GM18951 (cell line): ENCODE data around the gene CDC7.
"Not testable (repeated sequence)": the region's sequence is repeated elsewhere in the genome, so short reads cannot be mapped to it uniquely, and the experiment has no call there.

Source experiments
- POLR2A ChIP-seq: IDR thresholded peaks from 4 replicates; pipeline ENCODE4 v1.6.1; 2011; ENCODE audit warnings: mild to moderate bottlenecking; ENCODE audit not compliant: insufficient read length, insufficient read depth; ENCODE audit errors: extremely low read depth
- in situ Hi-C: fragments of 300-500 bp; cut with MboI; formaldehyde crosslinking; loops from one replicate; pipeline ENCODE4 v1.12.0; 2022; ENCODE audit warnings: low sequenced_read_pairs, mixed read lengths, inconsistent platforms; ENCODE audit not compliant: unreplicated experiment

The CDC7 gene

DNA sequence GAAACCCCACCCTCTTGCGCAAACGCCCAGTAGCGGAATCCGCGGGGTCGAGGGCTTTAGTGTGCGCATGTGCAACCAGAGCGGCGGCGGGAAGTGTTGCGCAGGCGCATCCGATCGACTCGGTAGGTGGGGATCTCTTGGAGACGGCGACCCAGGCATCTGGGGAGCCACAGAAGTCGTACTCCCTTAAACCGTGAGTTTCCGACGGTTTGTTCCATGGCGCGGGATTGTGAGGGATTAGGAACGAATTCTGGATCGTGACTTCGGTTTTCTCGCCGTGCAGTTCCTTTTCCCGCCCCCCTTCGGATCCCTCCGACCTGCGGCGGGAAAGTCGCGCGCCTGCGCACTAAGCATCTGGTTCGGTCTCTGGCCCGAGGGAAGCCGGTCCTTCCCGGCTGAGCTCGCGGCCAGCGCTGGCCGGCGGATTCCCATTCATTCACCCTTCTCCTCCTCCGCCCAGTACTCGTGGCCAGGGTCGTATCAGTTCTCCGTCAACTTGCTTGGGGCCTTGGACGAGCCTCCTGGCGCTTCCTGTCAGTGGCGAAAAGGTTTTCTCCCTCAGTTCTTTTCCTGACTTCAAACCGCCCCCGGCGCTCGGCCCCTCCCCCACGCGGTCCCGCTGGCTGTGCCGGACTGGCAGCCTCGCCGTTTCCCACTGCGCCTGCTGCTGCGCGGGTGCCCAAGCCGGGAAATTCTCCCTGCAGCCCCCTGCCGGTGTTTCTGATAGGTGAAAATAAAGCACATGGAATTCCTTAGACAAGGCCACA, at the start of gene CDC7:
Gene CDC7, plus strand, starts transcription at position 96 of the 767 bp plus-strand sequence. CDS start 866 bp downstream, outside the sequence.
- in situ Hi-C loops = loop anchor here (25.0 kb wide), 1 partner anchor 386 kb away; the partner anchor contains the start of gene TGFBR3
- peak; percentile 70 for TF ChIP-seq POLR2A

- no peak for TF ChIP-seq POLR2A
- in situ Hi-C loops = no loop called here
These were observed 46.5 kb upstream of the CDC7 start for GRCh38 chr1:91454136-91454535.

DNA sequence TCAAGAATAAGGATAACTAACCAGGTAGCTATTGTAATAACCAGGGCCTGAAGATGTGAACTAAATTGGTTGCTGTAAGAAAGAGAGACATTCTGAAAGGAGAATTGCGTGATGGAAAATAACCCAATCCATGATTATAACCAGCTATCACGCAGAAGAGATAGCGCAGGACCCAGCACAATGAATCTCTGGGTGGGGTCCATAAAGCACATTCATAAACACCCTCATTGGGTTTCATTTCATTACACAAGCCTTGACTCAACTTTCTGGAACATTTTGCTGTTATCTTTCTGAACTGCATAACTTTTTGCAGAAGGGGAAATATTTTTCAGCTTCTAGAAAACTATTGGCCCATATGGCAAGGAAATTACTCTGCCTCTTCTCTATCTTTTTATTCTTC, 45.3 kb upstream of the CDC7 start:
- no peak for TF ChIP-seq POLR2A
- in situ Hi-C loops = no loop called here

DNA sequence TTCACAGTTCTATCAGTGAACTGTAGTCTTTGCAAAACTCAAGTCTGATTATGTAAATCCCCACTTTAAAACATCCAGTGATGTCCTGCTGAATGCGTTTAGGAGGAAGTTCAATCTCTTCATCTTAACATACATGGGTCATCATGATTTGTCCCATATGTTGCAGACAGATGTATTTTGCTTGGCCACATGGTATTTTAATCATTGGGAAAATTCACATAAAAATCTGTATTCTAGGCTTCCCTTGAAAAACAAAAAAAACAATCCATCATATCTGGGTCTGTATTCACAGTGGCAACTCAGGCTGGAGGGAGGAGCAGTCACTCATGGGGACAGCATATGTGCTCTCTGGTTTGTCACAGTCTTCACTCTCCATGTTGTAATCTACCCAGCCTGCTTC, 44.8 kb upstream of the CDC7 start:
- in situ Hi-C loops = no loop called here
- no peak for TF ChIP-seq POLR2A

DNA sequence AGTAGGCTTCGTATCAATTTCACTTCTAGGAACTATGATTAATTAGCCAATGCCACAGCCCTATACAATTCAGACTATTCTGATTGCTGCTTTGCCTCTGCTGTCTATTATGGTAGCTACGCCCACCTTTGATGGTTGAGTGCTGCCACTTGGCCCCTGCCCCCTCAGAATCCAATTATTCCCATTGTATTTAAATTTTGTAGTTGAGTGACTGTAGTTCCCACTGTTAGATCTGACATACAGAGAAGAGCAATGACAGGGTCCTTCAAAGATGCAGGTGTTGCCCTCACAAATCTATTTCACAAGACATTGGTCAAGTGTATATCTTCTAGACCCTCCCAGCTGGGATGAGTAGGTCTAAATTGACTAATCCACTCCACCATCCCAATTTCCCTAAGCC, 35.3 kb upstream of the CDC7 start:
- in situ Hi-C loops = not testable (repeated sequence)

GRCh38 chr1:91476533-91477217, 24.0 kb upstream of the CDC7 start:
- in situ Hi-C loops = no loop called here
- TF ChIP-seq POLR2A = no peak

DNA sequence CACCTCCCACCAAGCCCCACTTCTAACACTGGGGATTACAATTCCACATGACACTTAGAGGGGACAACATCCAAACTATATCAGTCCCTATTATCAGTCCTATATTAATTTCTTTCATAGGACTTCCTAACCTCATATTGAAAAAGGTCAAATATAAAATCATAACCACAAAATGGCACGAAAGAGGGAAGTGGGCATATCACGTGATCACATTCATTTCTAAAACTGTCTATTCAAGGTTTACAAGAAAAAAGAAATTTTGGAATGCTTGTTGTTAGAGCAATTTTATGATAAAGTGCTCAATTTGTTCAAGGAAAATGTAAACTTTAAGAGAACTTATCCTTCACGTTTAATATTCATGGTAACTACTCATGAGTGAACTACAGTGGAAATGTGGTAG, 13.2 kb upstream of the CDC7 start:
- no peak for TF ChIP-seq POLR2A
- in situ Hi-C loops = no loop called here

DNA sequence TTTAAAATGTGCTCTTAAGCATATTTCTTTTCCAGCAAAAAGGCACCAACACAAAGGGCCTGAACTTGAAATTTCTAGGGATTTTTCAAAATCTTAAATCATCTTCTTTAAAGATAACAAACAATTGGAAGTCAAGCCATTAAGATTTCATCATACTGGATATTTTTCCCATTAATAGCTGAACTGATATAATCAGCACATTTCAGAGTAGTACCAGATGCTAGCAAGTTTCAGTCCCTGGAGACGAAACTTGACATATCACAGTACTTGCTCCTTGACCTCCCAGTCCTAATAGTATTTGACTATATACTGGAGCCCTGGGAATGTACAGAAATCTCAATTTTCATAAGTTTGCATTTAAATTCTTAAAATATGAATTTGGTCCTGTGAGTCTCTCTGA, 10.2 kb upstream of the CDC7 start:
- no peak for TF ChIP-seq POLR2A
- in situ Hi-C loops = no loop called here

- in situ Hi-C loops = no loop called here
These were observed 2.6 kb upstream of the CDC7 start for GRCh38 chr1:91498035-91498434.

DNA sequence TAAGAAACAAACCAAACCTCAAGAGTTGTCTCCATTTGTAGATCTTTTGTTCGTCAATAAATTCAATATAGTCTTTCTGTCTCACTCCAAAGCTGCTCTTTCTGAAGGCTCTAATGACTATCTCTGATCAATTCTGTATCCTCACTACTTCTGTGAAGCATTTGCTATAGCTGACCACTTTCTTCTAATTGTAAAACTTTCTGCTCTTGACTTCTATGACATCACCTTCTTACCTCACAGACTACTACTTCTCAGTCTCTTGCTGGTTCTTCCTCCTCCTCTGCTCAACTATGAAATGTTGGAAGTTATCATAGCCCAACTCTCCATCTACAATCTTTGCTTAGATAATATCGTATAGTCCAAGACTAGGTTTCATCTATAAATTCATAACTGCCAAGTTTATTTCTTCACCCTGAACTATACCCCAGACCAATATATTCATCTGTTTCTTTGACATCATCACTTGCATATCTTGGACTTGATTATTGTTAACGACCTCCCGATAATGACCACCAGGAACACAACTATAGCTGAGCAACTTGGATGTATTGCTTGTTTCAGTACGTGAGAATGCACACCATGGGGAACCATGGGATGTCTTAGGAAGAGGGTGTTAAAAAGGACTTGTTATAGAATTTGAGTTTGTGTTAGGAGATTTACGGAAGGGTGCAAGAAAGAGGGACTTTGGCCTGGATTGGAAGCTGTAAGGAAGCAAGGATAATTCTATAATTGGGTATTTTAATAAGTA, 2.0 kb upstream of the CDC7 start:
- no peak for TF ChIP-seq POLR2A
- in situ Hi-C loops = no loop called here

More at GRCh38 chr1:91498035-91498434, 2.6 kb upstream of the CDC7 start:
- no peak for TF ChIP-seq POLR2A

DNA sequence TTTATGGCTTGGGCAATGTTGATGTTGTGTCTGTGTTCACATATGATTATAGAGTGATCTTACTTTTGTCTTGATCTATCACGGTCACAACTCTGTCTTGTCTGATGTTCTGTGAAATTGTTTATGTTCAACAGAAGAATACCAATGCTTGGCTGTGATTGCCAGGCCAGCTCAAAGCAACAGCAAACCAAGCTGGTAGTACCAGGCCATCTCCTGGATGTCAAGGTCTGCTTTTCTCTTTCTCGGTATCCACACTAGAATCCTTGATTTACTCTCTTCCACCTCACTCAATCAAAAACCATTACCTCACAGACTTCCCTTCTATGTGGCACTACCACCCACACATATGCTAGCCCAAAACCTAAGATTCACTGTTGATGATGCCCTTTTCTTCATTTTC, 1.3 kb upstream of the CDC7 start:
- in situ Hi-C loops = no loop called here
- TF ChIP-seq POLR2A = no peak

- TF ChIP-seq POLR2A = no peak
- in situ Hi-C loops = loop anchor here (25.0 kb wide), 1 partner anchor 387 kb away; the partner anchor contains the start of gene TGFBR3
These were observed 521 bp upstream of the CDC7 start for GRCh38 chr1:91499904-91500755.

DNA sequence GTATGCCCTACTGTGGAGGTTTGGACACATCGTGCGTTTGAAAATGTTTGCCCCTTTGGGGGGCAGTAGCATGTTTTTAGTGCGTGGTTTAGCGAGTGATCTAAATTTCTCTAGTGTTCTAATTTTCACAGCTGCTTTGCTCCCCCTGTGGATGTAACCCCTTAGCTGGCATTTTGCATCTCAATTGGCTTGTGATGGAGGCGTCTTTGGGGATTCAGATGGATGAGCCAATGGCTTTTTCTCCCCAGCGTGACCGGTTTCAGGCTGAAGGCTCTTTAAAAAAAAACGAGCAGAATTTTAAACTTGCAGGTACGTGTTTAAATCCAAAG, 836 bp downstream of the CDC7 start:
- in situ Hi-C loops = loop anchor here (25.0 kb wide), 1 partner anchor 386 kb away; the partner anchor contains the start of gene TGFBR3
- no peak for TF ChIP-seq POLR2A
